ENCODE results near the gene RAB40C.

RAB40C gene

DNA sequence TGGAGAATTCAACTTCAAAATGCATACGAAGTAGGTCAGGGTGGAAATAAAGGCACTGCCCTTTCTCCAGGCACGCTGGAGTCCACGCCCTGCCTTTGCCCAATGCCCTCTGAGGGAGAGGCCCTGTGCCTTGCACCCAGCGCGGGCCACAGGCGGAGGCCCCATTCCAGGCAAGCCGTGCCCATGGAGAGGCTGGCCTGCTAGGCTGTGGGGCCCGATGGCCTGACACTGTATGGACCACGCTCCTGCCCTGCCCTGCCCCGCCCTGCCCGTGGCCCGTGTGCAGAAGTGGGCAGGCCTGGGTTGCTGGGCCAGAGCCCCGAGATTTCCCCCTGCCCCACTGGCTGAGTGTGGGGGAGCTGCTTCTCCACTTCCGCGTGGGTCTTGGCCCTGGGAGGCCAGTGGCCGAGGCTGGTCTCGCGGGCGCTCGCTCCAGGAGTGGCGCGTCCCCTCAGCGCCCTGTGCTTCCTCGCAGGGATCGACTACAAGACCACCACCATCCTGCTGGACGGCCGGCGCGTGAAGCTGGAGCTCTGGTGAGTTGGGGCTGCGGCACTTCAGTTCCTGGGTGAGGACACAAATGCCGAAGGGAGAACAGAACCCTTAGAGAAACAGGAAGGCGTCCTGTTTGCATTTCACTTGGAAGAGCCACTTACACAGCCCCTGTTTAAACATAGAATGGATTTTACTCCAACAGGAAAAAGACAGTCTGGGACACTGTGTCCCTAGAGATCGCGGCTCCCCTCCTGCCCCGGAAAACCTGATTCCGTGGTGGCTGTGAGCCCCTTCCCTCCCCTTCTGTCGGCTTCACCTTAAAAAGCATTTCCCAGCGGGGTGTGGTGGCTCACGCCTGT is 27.1 kb downstream of the RAB40C start:
- no peak for DNase-seq (ENCODE audit: low spot score)

DNA sequence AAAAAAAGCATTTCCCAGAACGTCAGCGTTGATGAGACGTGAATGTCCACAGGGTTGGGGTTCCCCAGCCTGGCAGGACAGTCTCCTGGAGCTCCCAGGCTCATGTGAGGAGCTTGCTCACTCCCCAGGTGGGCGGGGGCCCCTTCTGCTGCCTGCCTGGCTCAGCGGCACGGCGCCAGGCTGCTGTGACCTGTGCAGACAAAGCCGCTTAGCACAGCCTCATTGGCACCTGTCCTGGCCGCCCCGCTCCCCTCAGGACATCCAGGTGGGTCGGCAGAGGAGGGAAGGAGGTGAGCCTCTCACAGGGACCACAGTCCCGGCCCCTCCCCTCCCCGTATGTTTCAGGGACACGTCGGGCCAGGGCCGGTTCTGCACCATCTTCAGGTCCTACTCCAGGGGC is 28.0 kb downstream of the RAB40C start:
- no peak for DNase-seq (ENCODE audit: low spot score)

DNA sequence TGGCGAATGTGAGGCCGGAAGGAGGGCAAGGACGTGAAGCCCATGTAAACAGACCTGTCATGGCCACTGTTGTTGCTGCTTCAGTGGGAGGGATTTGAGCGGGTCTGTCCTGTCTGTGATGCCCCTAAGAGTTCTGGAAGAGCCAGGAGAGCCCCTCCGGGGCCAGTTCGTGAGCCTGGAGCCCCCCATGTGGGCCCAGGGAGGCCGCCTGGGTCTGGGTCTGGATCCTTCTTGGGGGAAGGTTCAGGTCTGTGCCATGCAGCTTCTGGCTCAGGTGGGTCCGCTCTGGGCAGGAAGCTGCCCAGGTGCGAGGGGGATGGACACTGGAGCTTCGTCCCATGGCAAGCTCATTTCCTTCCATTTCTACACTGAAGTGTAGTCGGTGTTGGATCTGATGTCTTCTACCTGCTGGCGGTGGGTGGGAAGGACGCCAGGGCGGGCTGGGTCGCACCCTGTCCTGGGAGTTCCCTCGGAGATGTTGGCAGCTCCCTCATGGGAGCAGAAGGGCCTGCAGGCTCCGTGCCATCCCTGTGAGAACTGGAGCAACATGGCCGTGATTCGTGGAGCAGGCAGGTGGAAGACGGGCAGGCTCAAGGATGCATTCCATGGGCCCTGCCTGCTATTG is 29.7 kb downstream of the RAB40C start:
- no peak for DNase-seq (ENCODE audit: low spot score)

DNA sequence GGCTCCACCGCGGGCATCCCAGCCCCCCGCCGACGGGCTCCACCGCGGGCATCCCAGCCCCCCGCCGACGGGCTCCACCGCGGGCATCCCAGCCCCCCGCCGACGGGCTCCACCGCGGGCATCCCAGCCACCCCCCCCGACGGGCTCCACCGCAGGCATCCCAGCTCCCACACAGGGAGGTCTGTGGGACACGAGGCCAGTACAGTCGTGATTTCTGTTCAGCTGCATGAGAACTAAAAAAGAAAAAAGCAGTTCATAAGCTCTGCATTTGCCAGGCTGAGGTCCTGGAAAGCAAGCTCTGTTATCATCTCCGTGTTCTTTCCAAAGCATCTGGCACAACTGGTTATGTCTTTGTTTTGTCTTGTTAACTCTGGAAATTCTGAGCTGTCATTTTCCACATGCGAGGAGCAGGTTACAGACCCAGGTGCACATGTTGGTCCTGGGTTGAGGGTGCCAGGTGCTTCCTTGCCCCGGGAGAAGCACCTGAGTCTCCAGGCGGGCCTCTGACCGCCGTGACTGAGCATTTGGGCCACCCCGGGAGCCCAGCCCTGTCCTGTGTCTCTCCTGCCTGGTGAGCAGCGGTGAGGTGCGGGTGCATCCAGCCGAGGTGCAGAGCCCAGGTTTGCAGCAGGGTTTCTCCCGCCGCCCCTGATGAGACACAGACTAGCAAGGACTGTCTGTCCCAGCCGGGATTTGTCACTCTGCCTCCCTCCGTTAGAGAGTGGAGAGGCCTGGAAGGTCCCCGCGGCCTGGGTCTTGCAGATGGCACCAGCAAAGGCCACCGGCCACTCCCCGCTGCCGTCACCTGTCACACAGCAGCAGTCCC is 31.0 kb downstream of the RAB40C start:
- no peak for DNase-seq (ENCODE audit: low spot score)

DNA sequence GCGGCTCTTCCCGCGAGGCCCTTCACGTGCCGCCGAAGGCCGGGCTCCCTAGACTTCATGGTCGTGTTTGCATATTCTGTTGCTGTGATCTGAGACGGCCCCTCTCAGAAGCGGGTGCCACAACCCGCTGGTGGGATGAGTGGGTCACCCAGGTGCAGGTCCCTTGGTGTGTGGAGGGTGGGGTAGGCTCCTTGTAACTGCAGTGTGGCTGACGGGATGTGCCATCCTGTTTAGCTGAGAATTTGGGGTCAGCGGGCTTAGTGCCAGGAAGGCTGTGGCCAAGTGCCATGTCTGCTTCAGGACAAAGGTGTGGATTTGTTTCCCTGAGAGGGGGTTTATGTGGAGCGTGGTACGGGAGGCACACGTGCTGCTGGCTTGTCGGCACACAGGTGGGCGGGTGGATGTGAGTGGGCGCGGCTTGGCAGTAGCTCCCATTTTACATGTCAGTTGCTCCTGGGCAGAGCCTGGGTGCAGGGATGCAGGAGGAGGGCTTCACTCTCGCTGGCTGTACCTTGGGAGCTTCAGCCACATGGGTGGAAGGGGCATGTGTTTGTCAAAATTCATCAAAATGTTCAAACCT is 31.8 kb downstream of the RAB40C start:
- DNase-seq (ENCODE audit: low spot score), result peak; percentile 53

GRCh38 chr16:622920-623280 is 33.0 kb downstream of the RAB40C start:
- DNase-seq (ENCODE audit: low spot score), result no peak

DNA sequence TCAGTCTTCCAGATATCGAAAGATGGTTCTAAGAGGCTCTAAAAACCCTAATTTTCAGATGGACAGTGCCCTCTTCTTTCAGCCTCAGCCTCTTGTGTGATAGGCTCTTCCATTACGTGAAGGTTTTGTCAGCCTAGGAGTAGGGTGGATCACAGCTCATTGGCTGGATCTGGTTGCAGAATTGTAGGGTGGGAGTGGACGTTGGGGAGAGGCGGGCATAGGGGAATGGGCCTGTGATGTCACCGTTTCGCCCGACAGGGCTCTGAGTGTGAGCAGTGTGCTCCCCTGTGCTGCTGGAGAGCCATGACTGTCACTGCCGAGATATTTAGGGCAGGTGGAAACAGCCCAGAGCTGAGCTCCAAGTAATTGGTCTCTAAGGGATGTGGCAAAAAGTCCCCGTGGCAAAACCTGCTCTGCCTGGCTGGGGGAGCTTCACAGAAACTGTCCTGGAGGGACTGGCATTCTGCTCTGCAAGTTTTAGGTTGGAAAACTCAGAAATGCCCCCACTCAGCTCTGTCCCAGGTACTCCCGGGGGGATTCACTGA is 34.7 kb downstream of the RAB40C start:
- DNase-seq (ENCODE audit: low spot score), result no peak

- DNase-seq (ENCODE audit: low spot score), result no peak
These were observed 35.5 kb downstream of the RAB40C start for GRCh38 chr16:625117-625976.

DNA sequence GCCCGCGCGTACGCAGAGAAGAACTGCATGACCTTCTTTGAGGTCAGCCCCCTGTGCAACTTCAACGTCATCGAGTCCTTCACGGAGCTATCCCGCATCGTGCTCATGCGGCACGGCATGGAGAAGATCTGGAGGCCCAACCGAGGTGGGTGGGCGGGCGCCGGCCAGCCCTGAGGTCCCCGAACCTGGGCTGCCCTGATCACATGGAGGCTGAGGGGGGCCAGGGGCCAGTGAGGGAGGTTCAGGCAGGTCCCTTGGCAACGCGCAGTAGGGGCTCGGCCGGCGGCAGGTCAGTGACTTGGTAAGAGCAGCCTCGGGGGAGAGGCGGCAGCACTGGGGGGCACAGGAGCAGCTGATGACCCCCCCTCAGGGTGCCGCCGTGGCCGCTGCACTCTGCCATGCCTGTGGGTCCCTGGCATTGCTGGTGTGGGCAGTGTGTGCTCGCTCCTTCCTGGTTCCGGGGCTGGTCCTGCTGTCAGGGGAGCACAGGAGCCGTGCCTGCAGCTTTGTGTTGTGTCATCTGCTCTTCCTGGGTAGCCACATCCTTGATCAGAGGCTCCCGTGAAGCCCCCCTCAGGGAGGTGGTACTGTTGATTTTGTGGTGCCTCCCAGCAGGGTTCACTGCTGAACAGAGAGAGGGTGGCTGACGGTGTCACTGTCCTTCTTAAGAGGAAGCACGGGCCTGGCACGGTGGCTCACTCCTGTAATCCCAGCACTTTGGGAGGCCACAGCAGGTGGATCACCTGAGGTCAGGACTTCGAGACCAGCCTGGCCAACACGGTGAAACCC is 36.3 kb downstream of the RAB40C start:
- no peak for DNase-seq (ENCODE audit: low spot score)

DNA sequence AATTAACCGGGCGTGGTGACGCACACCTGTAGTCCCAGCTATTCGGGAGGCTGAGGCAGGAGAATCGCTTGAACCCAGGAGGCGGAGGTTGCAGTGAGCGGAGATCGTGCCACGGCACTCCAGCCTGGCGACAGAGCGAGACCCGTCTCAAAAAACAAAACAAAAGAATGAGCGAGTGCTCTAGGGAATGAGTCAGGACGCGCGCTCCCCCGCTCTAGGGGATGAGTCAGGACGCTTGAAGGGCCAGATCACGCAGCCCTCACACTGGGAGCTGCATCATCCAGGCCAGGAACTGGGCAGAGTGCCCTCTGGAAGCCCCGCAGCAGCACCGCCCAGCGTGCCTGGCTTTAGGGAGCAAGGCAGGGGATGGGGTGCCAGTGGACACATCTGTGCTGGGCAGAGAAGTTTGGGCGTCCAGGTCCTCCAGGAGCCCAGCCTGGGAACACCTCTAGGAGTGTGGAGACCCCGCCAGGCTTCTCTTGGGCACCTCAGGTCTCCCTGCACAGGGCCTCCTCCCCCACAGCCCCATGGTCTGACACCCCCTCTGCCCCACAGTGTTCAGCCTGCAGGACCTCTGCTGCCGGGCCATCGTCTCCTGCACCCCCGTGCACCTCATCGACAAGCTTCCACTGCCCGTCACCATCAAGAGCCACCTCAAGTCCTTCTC is 37.1 kb downstream of the RAB40C start:
- DNase-seq (ENCODE audit: low spot score), result no peak

- DNase-seq (ENCODE audit: low spot score), result no peak
These were observed 37.8 kb downstream of the RAB40C start for GRCh38 chr16:627454-628239.

GRCh38 chr16:628321-629061 is 38.6 kb downstream of the RAB40C start:
- DNase-seq (ENCODE audit: low spot score), result no peak

- DNase-seq (ENCODE audit: low spot score), result no peak
These were observed 39.4 kb downstream of the RAB40C start for GRCh38 chr16:629185-629832.

DNA sequence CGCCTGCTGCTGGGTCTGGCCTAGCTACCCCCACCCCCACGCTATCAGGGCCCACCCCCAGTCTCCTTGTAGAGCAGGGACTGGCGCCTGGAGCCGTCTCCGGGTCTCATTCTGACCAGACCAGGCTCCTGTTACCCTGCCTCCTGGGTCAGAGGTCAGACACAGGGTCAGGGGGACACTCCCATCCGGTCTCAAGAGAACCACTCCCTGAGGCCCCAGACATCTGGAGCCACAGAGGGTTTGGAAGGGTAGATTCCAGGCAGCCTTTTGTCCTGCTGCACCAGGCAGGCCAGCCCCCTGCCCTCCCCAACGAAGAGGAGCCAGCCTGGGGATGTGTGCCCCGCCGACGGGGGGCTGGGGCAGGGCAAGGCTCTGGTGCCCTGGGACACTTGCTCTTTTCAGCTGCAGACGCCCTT is 40.0 kb downstream of the RAB40C start:
- DNase-seq (ENCODE audit: low spot score), result no peak

- no peak for DNase-seq (ENCODE audit: low spot score)
These were observed 40.5 kb downstream of the RAB40C start for GRCh38 chr16:630249-630814.

DNA sequence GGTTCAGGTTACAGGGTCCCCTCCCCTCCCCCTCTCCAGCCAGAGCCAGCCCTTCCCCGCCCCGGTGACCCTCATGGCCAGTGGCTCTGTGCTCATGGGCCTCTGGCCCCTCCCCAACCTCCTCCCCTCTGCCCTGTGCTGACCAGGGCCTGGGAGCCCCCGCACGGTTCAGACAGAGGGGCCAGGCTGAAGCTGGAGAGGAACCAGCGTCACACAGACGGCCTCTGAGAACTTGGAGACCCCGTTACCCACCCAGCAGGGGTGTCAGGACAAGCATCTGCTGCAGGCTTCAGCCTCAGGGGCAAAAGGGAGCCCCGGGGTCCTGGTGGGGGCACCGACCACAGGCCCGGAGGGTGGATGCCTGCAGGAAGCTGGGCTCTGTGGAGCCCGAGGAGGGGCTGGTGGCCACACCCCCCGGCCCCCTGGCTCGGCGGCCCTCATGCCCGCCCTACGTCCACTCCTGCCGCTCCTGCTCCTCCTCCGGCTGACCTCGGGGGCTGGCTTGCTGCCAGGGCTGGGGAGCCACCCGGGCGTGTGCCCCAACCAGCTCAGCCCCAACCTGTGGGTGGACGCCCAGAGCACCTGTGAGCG is 41.0 kb downstream of the RAB40C start, which contains the start of gene WFIKKN1:
Gene WFIKKN1 (plus strand): TSS at position 171 of the 591 bp plus-strand sequence. CDS start 269 bp downstream, at position 440.
- no peak for DNase-seq (ENCODE audit: low spot score)
